Activated naive CD8-positive, alpha-beta T cell treated with anti-CD3 and anti-CD28 coated beads for 36 hours (primary cell): ENCODE data around the gene CYTH3. TPM values are rescaled to one million over a fixed set of nuclear protein-coding genes. Genes with fewer than 3 reads are reported as not detected.

Experiments used
- DNase-seq: peaks from one replicate; pipeline ENCODE4 v3.0.0; 2021
- H3K27ac Mint-ChIP-seq: one replicate; pipeline ENCODE4 v1.8.0; 2022; ENCODE audit warnings: mild to moderate bottlenecking, moderate library complexity, mixed read lengths
- H3K27me3 Mint-ChIP-seq: one replicate; pipeline ENCODE4 v1.8.0; 2022; ENCODE audit warnings: mild to moderate bottlenecking, mixed read lengths
- H3K36me3 Mint-ChIP-seq: one replicate; pipeline ENCODE4 v1.8.0; 2021; ENCODE audit warnings: mild to moderate bottlenecking, mixed read lengths
- H3K4me1 Mint-ChIP-seq: one replicate; pipeline ENCODE4 v1.8.0; 2021; ENCODE audit warnings: mixed read lengths
- H3K4me3 Mint-ChIP-seq: one replicate; pipeline ENCODE4 v1.8.0; 2022; ENCODE audit warnings: mild to moderate bottlenecking, moderate library complexity, mixed read lengths
- H3K9me3 Mint-ChIP-seq: one replicate; pipeline ENCODE4 v1.8.0; 2022; ENCODE audit warnings: mixed read lengths
- total RNA-seq, 2 experiments: library from RNA; stranded (reverse); gene quantifications; one replicate each; pipeline ENCODE4 v1.2.3, GENCODE V29; 2021

Gene CYTH3
- total RNA-seq, 2 experiments from 2014 or later: 1.7 to 2.0 TPM

DNA sequence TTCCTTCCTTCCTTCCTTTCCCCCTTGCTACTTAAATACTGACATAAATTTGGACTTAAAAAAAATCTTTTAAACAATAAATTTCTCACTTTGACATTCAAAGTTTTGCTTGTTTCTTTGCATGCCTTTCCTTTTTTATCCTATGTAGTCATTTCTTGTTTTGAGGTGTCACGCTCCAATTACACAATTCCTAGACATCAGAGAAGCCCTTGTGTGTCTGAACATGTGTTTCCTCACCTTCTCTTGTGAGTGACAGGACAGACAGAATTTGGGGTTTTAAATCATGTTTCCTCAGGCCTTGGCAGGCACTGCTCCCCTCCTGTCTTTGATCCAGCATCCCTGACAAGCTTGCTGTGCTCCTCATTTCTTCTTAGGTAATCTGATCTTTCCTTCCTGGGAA is 91.3 kb downstream of the CYTH3 start:
- H3K9me3 Mint-ChIP-seq: no peaks in the 10 kb centered on the region
- DNase-seq: no peak
- no peaks in the 10 kb centered on the region for H3K27me3 Mint-ChIP-seq
- H3K36me3 Mint-ChIP-seq: peaks cover 3% of the 10 kb centered on the region
- H3K4me1 Mint-ChIP-seq: no peaks in the 10 kb centered on the region
- H3K27ac Mint-ChIP-seq: no peak overlapping the region
- no peak overlapping the region for H3K4me3 Mint-ChIP-seq

DNA sequence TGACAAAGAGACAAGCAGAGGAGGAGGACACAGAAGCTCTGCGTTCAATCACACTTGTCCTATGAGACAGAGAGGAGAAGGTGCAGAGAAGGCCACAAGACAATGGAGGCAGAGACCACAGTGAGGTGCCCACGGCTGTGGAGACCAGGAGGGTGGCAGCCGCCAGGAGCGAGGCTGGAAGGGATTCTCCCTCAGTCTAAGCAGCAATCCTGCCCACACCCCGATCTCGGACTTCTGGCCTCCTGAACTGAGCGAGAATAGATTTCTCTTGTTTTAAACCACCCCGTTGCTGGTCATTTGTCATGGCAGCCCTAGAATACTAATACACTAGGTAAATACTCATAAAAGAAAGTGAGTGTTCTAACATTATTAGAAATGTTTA is 92.1 kb downstream of the CYTH3 start:
- peaks cover 3% of the 10 kb centered on the region for H3K36me3 Mint-ChIP-seq
- DNase-seq: no peak
- no peaks in the 10 kb centered on the region for H3K27me3 Mint-ChIP-seq
- no peaks in the 10 kb centered on the region for H3K4me1 Mint-ChIP-seq
- no peaks in the 10 kb centered on the region for H3K9me3 Mint-ChIP-seq
- no peak overlapping the region for H3K27ac Mint-ChIP-seq
- H3K4me3 Mint-ChIP-seq: no peak overlapping the region

DNA sequence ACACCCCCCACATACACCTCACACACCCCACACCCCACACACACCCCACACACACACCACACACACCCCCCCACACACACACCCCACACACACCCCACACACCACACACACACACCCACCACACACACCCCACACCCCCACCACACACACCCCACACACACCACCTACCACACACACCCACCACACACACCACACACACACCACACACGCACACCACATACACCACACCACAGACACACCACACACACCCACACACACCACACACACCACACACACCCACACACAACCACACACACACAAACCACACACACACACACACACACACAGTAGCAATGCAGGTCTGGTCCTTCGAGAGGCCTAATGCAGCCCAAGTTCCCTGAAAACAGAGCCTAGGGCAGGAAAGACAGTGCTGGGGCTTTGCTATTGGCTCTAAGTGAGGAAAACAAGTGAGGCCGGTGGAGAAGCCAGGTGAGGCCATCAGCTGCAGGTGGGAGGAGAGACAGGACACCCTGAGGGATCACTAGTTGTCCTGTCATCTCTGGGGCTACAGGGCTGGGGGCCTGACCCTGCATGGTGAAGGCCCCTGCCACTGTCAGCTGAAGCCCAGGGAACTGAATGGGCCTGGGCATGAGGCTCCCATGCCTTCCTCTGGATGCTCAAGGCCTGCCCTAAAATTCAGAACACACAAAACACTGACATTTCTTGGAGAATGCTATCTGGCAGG is 92.6 kb downstream of the CYTH3 start:
- no peaks in the 10 kb centered on the region for H3K9me3 Mint-ChIP-seq

DNA sequence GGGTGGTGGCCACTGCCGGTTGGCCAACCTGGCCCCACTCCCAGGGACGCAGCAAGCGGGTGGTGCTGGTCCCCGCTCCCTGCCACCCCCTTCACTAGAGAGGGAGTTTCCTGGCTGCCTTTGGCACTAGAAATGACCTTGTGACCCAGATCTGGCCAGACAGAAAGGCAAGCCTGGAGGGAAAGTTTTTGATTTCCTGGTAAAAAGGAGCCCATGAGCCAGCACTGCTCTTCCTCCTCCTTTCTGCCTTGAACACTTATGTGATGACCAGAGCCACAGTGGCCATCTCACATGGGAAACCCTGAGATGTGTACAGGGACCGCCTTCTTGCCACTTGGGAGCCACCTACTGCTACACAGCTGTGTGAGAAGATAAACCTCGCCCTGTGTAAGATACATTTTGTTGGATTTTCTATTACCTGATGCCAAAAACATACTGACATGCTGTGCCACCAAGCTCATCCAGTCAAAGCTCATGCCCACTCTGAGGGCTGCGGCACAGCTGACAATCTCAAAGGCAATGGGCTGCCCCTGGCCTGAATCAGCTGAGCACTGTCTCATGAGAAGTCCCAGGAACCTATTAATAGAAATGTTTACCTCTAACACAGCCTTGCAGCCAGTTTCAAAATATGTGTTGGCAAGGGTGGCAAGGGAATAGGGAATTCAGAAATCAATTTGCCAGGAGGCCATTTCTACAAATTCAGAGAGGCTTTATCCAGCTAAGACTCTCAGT is 94.0 kb downstream of the CYTH3 start:
- Mint-ChIP-seq H3K4me1 (no peaks in the 10 kb centered on the region), H3K36me3 (peaks cover 3% of the 10 kb centered on the region), H3K4me3 (no peak overlapping the region), H3K9me3 (no peaks in the 10 kb centered on the region), H3K27me3 (no peaks in the 10 kb centered on the region), H3K27ac (no peak overlapping the region)
- DNase-seq: no peak

More for the DNA sequence above, 92.6 kb downstream of the CYTH3 start:
- H3K4me1 Mint-ChIP-seq: no peaks in the 10 kb centered on the region
- H3K36me3 Mint-ChIP-seq: peaks cover 3% of the 10 kb centered on the region
- DNase-seq: no peak
- no peak overlapping the region for H3K27ac Mint-ChIP-seq
- no peak overlapping the region for H3K4me3 Mint-ChIP-seq
- H3K27me3 Mint-ChIP-seq: no peaks in the 10 kb centered on the region

DNA sequence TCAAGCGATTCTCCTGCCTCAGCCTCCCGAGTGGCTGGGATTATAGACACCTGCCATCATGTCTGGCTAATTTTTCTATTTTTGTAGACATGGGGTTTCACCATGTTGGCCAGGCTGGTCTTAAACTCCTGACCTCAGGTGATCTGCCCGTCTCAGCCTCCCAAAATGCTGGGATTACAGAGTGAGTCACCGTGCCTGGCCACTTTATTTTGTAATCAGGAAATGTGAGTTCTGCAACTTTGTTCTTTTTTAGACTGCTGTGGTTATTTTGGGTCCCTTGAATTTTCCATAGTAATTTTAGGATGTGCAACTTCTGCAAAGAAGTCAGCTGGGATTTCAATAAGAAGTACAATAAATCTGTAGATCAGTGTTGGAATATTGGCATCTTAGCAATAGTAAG is 96.8 kb downstream of the CYTH3 start:
- H3K36me3 Mint-ChIP-seq: peaks cover 3% of the 10 kb centered on the region
- no peaks in the 10 kb centered on the region for H3K27me3 Mint-ChIP-seq
- no peak overlapping the region for H3K27ac Mint-ChIP-seq
- no peaks in the 10 kb centered on the region for H3K4me1 Mint-ChIP-seq
- no peaks in the 10 kb centered on the region for H3K9me3 Mint-ChIP-seq
- H3K4me3 Mint-ChIP-seq: no peak overlapping the region
- no peak for DNase-seq

DNA sequence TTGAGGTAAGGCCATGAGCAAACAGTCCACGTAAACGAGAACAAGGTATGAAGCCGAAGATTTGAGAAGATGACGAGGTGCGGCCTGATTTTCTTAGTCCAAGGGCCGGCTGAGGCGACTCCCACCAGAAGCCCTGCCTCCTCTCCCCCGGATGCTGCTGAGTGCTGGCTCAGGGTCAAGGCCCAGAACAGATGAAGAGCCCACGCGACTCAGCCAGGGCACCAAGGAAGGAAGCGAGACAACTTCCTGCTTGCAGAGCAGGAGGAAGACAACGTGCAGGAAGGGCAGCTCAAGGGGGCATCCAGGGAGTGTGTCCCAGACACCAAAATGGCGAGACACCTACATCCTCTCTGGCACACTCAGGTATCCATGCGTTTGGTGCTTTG is 99.5 kb downstream of the CYTH3 start:
- Mint-ChIP-seq H3K4me1 (no peaks in the 10 kb centered on the region), H3K27ac (no peak overlapping the region), H3K36me3 (peaks cover 3% of the 10 kb centered on the region), H3K27me3 (no peaks in the 10 kb centered on the region), H3K4me3 (no peak overlapping the region), H3K9me3 (no peaks in the 10 kb centered on the region)
- DNase-seq: no peak

DNA sequence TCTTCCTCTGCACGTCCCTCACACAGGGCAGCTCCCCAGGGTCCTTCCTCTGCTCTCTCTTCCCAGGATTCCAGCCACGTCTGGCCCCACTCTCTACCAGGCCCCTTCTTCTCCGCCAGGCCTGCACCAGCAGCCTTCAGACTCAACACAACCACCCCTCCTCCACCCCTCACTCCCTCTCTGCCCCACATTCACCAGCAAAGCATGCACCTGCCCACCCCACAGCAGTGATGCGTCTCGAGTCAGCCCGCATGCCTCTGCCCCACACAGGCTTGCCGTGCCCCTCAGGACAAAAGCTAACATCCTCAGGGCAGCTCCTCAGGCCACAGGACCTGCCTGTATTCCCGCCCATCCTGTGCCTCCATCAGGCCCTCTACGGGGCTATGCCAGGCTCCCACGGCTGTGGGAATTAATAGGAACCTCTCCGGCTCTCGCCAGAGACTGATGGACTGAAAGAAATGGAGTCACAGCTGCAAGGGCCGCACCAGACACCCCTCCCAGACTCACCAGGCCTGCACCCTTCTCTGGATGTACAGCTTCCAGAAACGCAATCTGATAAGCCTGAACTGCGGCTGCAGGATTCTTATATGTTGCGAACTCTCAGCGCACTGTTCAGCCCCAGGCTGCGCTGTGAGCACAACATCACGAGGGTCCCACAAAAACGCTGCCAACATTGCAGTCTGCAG is 100.1 kb downstream of the CYTH3 start:
- peaks cover 3% of the 10 kb centered on the region for H3K36me3 Mint-ChIP-seq
- no peaks in the 10 kb centered on the region for H3K9me3 Mint-ChIP-seq

DNA sequence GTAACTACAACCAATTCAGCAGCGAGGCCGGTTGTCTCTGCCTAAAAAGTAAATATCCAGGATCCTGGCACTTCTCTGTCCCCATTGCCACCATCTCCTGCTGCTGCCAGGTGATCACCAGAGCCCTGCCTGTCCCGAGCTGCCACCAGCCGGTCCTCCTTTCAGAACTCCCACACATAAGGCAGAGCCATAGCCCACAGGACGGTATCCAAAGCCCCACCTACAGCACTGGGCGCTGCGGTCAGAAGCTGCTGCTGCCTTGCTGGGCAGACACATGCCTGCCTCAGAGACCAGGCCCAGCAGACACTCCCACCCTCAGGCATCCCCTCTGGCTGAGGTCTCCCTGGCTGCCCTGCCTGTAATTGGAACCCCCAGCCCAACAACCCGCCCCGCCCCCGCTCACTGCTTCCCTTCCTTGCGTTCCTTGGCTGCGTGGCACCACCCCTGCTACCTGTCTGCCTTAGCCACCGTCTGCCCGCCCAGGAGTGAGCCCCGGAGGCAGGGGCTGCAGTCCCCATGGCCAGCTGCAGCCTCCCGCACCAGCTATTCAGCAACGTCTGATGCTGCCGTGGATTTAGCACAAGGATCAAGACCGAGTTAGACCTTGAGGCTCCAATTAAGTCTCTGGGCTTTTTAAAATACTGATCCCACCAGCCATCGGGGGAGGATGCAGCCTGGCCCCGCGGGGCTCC is 100.7 kb downstream of the CYTH3 start:
- Mint-ChIP-seq H3K4me3 (no peak overlapping the region), H3K27ac (no peak overlapping the region)

More for the DNA sequence above, 100.1 kb downstream of the CYTH3 start:
- H3K4me1 Mint-ChIP-seq: no peaks in the 10 kb centered on the region
- H3K27ac Mint-ChIP-seq: no peak overlapping the region
- H3K4me3 Mint-ChIP-seq: no peak overlapping the region
- no peaks in the 10 kb centered on the region for H3K27me3 Mint-ChIP-seq
- DNase-seq: no peak

DNA sequence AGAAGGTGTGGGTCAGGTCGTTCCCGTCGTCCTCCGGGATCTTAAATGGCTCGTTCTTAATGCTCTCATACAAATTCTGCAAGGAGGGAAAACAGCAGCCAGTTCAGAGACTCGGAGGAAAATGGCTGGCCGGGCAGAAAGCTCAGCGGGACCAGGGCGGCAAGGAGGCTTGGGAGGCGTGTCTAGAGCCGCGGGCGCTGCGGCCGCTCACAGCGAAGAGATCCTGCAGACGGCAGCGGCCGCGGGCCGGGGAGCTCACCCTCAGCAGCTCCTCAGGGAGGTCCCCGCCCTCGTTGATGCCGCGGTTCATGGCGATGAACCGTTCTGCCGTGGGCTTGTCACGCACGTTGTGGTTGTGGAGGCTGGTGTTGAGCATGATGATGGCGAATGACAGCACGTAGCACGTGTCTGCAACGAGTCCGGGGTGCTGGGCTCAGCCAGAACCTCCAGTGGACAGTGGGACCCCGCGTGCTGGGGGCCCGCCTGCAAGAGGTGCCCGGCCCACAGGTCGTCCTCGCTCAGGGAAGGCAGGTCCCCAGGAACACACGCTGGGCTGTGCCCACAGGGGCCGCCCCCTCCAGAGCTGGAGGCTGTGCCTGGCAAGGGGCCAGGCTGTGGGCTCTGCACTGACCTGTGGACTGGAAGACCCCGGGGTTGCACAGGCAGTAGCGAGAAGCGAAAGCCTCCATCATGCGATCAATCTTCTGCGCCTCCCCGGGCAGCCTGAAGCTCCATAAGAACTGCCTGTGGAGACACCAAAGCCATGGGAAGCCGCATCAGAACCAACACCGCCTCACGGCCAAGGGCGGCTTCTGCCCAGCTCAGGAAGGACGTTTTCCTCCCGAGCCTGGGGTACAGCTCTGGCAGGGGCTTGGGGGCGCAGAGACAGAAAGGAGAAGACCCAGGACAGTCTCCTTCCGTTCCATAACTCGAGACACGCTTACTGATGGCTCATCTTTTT is 101.6 kb downstream of the CYTH3 start:
- Mint-ChIP-seq H3K4me3 (no peak overlapping the region), H3K9me3 (no peaks in the 10 kb centered on the region), H3K27me3 (no peaks in the 10 kb centered on the region), H3K4me1 (no peaks in the 10 kb centered on the region), H3K27ac (no peak overlapping the region), H3K36me3 (no peaks in the 10 kb centered on the region)
- DNase-seq: no peak

More for the DNA sequence above, 100.7 kb downstream of the CYTH3 start:
- DNase-seq: no peak
- Mint-ChIP-seq H3K9me3 (no peaks in the 10 kb centered on the region), H3K27me3 (no peaks in the 10 kb centered on the region), H3K36me3 (peaks cover 2% of the 10 kb centered on the region), H3K4me1 (no peaks in the 10 kb centered on the region)

DNA sequence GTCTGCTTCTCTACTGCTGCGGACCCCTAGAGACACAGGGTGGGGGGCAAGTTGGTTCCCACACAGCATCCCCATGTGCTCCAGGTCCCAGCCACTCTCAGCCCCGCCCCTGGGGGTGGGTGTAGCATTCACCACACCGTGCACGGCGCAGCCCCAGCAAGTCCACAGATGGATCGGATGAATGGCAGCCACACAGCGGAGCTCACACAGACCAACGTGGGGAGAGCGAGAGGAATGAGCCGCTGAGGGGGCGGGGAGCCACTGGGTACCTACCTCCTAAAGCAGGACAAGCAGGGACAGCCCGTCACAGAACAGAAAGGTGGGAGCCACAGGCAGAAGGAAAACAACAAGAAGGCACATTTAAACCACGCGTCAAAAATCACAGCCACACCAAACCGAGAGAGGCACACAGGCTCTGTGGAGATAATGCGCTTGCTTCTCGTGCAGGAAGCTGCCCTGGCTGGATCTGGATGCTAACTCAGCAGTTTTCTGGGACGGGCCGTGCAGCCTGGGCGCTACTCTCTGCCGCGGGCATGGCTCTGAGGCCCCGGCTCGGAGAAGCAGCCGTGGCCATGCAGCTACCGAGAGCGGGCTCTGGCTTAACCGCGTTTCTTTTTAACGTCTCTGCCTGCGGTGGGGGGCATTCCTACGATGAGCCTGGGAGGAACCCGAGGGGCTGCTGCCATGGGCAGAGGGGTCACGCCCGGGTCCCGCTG is 102.5 kb downstream of the CYTH3 start:
- H3K27me3 Mint-ChIP-seq: no peaks in the 10 kb centered on the region
- H3K4me1 Mint-ChIP-seq: no peaks in the 10 kb centered on the region
- no peaks in the 10 kb centered on the region for H3K36me3 Mint-ChIP-seq
- no peak overlapping the region for H3K4me3 Mint-ChIP-seq
- no peak for DNase-seq
- no peak overlapping the region for H3K27ac Mint-ChIP-seq
- no peaks in the 10 kb centered on the region for H3K9me3 Mint-ChIP-seq

DNA sequence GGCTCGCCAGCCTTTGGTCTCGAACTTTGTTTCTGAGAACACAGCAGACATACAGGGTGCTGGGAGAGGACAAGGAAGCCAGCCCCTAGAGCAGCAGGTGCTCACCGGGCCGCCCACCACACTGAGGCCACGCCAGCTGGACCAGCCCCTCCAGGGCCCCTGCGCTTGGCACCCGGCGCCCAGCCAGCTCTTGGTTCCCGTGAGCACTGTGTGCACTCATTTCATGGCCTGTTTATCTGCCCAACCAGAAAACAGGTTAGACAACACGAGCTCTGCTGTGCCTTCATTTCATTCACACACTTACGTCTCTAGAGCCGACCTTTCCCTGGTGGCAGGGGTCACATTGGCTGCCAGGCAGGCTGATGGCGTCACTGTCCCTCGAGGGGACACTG is 104.0 kb downstream of the CYTH3 start:
- no peak overlapping the region for H3K27ac Mint-ChIP-seq
- H3K36me3 Mint-ChIP-seq: no peaks in the 10 kb centered on the region
- H3K27me3 Mint-ChIP-seq: no peaks in the 10 kb centered on the region
- no peaks in the 10 kb centered on the region for H3K4me1 Mint-ChIP-seq
- no peak for DNase-seq
- no peaks in the 10 kb centered on the region for H3K9me3 Mint-ChIP-seq
- H3K4me3 Mint-ChIP-seq: no peak overlapping the region

DNA sequence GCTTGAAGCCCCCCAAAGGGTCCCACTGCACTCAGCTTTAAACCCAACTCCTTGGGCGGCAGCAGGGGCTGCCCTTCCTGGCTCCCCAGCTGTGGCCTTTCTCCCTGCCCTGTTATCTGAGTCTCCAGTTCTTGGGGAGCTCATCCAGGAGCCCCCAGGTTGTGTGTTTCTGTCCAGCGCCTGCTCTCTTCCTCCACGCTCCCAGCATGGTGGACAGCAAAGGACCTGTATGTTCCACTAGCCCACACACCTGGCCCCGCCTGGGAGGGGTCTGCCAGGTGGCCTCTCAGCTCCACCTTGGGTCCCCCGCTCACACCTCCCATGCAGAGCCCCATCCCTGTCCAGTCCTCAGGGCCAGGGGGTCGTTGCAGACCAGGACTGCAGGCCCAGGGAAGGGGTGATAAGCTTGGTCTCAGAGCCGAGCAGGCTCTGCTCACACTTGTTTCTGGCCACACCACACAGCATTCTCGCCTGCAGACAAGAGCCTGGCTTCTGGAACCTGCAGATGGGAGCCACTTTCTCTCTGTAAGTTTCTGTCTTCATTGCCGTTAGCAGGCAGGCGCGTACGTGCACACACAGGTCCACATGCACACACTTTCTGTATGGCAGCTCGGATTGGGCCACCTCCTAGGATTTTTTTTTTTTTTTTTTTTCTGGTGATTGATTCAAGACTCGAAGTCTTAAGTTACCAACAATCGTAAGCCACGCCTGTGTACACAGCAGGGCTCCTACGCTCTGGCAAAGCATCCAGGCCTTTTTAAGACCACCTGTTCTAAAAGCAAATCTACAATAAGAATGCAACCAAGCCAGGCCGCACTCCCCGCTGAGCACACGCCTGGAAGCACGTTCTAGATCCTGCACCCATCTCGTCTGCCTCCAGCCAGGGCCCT is 104.6 kb downstream of the CYTH3 start:
- Mint-ChIP-seq H3K27me3 (no peaks in the 10 kb centered on the region), H3K36me3 (no peaks in the 10 kb centered on the region)
- no peak for DNase-seq

DNA sequence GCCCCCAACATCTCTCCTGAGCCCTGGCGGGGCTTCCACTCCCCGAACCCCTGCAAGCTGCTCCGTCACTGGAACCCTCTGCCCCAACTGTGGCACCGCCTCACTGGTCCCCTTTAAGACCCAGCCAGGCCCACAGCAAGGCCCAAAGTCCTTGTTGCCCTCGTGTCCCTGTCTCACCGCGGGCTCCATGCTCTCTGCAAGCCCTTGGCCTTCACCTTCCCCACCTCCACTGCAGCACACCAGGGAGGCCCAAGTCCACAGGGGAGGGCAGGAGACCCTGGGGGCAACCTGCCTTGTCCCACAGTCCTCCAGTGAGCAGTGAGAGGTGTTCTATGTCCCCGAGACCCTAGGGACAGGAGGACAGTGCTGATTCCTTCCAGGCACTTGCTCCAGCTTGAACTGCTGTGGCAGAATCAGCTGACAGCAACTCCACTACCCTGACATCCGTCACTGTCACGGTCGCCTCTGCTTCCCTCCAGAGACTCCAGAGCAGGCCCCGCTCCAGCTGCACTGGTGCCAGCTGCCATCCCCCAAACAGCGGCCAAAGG is 105.3 kb downstream of the CYTH3 start:
- Mint-ChIP-seq H3K4me1 (no peaks in the 10 kb centered on the region), H3K9me3 (no peaks in the 10 kb centered on the region), H3K4me3 (no peak overlapping the region), H3K27ac (no peak overlapping the region), H3K36me3 (no peaks in the 10 kb centered on the region), H3K27me3 (no peaks in the 10 kb centered on the region)
- DNase-seq: no peak

More for the DNA sequence above, 104.6 kb downstream of the CYTH3 start:
- H3K4me1 Mint-ChIP-seq: no peaks in the 10 kb centered on the region
- no peak overlapping the region for H3K4me3 Mint-ChIP-seq
- H3K9me3 Mint-ChIP-seq: no peaks in the 10 kb centered on the region
- H3K27ac Mint-ChIP-seq: no peak overlapping the region
